Measurements from ENCODE around the gene EIF2B5. TPM values are rescaled to one million over a fixed set of nuclear protein-coding genes. Genes with fewer than 3 reads are reported as not detected.

Gene EIF2B5
- total RNA-seq, 6 experiments from 2014 or later: 27.5 to 33.1 (median 31.4) TPM

DNA sequence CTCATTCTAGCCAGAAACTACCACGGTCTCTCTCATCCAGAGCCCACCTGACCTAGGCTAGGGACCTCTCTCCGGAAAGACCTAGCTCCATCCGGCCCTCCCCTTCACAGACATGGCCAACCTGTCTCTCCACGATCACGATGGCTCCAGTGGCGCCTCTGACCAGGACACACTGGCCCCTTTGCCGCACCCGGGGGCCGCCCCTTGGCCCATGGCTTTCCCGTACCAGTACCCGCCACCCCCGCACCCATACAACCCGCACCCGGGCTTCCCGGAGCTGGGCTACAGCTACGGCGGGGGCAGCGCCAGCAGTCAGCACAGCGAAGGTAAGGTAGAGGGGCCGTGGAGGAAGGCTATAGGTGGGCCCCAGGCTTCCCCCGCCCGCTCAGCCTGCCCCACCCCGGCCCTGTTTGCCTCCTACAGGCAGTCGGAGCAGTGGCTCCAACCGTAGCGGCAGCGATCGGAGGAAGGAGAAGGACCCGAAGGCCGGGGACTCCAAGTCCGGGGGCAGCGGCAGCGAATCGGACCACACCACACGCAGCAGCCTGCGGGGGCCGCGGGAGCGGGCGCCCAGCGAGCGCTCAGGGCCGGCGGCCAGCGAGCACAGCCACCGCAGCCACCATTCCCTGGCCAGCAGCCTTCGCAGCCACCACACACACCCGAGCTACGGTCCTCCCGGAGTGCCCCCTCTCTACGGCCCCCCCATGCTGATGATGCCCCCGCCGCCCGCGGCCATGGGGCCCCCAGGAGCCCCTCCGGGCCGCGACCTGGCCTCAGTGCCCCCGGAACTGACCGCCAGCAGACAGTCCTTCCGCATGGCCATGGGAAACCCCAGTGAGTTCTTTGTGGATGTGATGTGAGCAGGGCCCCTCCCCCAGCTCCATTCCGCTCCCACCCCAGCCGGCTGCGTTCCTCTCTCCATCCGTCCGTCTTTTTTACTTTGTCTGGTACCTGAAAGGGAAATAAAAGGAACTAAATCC lies 35.0 kb downstream of the EIF2B5 start:
- H3K27me3 Mint-ChIP-seq (ENCODE audit: insufficient read depth): peaks cover 2% of the 10 kb centered on the region; the same call in 1 of the 2 replicates
- no peak for DNase-seq
- peaks cover 67% of the 10 kb centered on the region for H3K4me1 Mint-ChIP-seq (ENCODE audit: low read depth)
- H3K27ac Mint-ChIP-seq: no peak overlapping the region; the same call in 1 of the 2 replicates
- H3K9me3 Mint-ChIP-seq: no peaks in the 10 kb centered on the region
- peaks cover 33% of the 10 kb centered on the region for H3K36me3 Mint-ChIP-seq (ENCODE audit: low read depth)
- TF ChIP-seq CTCF (IDR thresholded peaks at IDR 0.05): no peak
- H3K4me3 Mint-ChIP-seq: no peak overlapping the region

GRCh38 chr3:184171562-184171961 lies 36.4 kb downstream of the EIF2B5 start:
- H3K4me1 Mint-ChIP-seq (ENCODE audit: low read depth): peaks cover 71% of the 10 kb centered on the region
- peaks cover 7% of the 10 kb centered on the region; the same call in 1 of the 2 replicates for H3K27me3 Mint-ChIP-seq (ENCODE audit: insufficient read depth)
- peaks cover 40% of the 10 kb centered on the region for H3K36me3 Mint-ChIP-seq (ENCODE audit: low read depth)
- peak; percentile 58 for DNase-seq
- peak overlapping the region; percentile 58 for H3K4me3 Mint-ChIP-seq
- TF ChIP-seq CTCF (IDR thresholded peaks at IDR 0.05): no peak
- no peaks in the 10 kb centered on the region for H3K9me3 Mint-ChIP-seq
- peak overlapping the region; percentile 84 for H3K27ac Mint-ChIP-seq

GRCh38 chr3:184172681-184173373 lies 37.7 kb downstream of the EIF2B5 start:
- no peaks in the 10 kb centered on the region for H3K9me3 Mint-ChIP-seq
- peak; percentile 97 for DNase-seq
- no peak for TF ChIP-seq CTCF (IDR thresholded peaks at IDR 0.05)
- peak overlapping the region; percentile 58 for H3K4me3 Mint-ChIP-seq
- peak overlapping the region; percentile 84 for H3K27ac Mint-ChIP-seq
- peaks cover 71% of the 10 kb centered on the region for H3K4me1 Mint-ChIP-seq (ENCODE audit: low read depth)
- H3K36me3 Mint-ChIP-seq (ENCODE audit: low read depth): peaks cover 34% of the 10 kb centered on the region
- peaks cover 7% of the 10 kb centered on the region for H3K27me3 Mint-ChIP-seq (ENCODE audit: insufficient read depth)

- H3K4me3 Mint-ChIP-seq: peak overlapping the region; percentile 98; the same call in 1 of the 2 replicates
- H3K27ac Mint-ChIP-seq: peak overlapping the region; percentile 96
- DNase-seq: no peak
- no peak for TF ChIP-seq CTCF (IDR thresholded peaks at IDR 0.05)
- peaks cover 71% of the 10 kb centered on the region for H3K4me1 Mint-ChIP-seq (ENCODE audit: low read depth)
- H3K36me3 Mint-ChIP-seq (ENCODE audit: low read depth): peaks cover 34% of the 10 kb centered on the region
- H3K9me3 Mint-ChIP-seq: no peaks in the 10 kb centered on the region
- peaks cover 7% of the 10 kb centered on the region for H3K27me3 Mint-ChIP-seq (ENCODE audit: insufficient read depth)
Observed at GRCh38 chr3:184173374-184173722, 38.2 kb downstream of the EIF2B5 start.

DNA sequence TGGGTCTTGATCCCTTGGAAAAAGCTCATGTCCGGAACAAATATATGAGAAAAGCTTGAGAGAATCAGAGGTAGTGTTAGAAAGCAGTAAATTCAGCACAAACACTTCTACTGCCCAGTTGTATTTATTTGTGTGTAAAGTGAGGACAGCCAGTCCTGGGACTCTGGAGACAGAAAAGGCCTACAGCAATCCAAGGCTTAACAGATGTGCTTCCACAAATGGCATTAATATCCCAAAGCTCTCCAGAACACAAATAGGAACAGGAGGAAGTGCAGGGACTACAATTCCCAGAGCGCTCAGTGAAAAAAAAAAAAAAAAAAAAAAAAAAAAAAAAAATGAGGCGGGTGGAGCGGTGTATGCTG lies 39.1 kb downstream of the EIF2B5 start:
- peaks cover 71% of the 10 kb centered on the region for H3K4me1 Mint-ChIP-seq (ENCODE audit: low read depth)

More for the DNA sequence above, 39.1 kb downstream of the EIF2B5 start:
- Mint-ChIP-seq H3K9me3 (no peaks in the 10 kb centered on the region), H3K4me3 (peak overlapping the region; percentile 98), H3K27ac (peak overlapping the region; percentile 96; the same call in 1 of the 2 replicates), H3K27me3 (ENCODE audit: insufficient read depth) (peaks cover 7% of the 10 kb centered on the region), H3K36me3 (ENCODE audit: low read depth) (peaks cover 37% of the 10 kb centered on the region)
- no peak for TF ChIP-seq CTCF (IDR thresholded peaks at IDR 0.05)
- no peak for DNase-seq
